Kidney epithelial cell (primary cell): ENCODE results near the gene AKAP13. TPM values are rescaled to one million over a fixed set of nuclear protein-coding genes. Genes with fewer than 3 reads are reported as not detected.
"Not testable (repeated sequence)": the region's sequence is repeated elsewhere in the genome, so short reads cannot be mapped to it uniquely, and the experiment has no call there.

ENCODE experiments used
- DNase-seq: peaks from one replicate; pipeline ENCODE4 v3.0.0-alpha.2; 2010; ENCODE audit warnings: low read depth
- H3K27me3 ChIP-seq: 2 replicates; pipeline ENCODE4 v1.6.0; 2011; ENCODE audit warnings: low read length; ENCODE audit not compliant: control insufficient read depth, insufficient read depth
- H3K36me3 ChIP-seq: 2 replicates; pipeline ENCODE4 v1.5.1; 2011; ENCODE audit warnings: low read length; ENCODE audit not compliant: control insufficient read depth, insufficient read depth
- H3K4me3 ChIP-seq: 2 replicates; pipeline ENCODE4 v1.5.1; 2011; ENCODE audit warnings: low read depth, mild to moderate bottlenecking, control low read depth, low read length
- total RNA-seq: library from RNA; depleted of rRNA; stranded (reverse); fragments of >200 nt; gene quantifications from 2 replicates; pipeline ENCODE4 v1.2.3, GENCODE V29; 2015
- TF ChIP-seq, protein P1 (sequence below): IDR thresholded peaks from 2 replicates; pipeline ENCODE4 v1.5.1; 2011; ENCODE audit warnings: mild to moderate bottlenecking, moderate library complexity, low read length, control low read depth, inconsistent platforms; ENCODE audit not compliant: insufficient read depth, poor library complexity, severe bottlenecking

The AKAP13 gene
- total RNA-seq, 1 donor from 2014 or later = 54.0 TPM

DNA sequence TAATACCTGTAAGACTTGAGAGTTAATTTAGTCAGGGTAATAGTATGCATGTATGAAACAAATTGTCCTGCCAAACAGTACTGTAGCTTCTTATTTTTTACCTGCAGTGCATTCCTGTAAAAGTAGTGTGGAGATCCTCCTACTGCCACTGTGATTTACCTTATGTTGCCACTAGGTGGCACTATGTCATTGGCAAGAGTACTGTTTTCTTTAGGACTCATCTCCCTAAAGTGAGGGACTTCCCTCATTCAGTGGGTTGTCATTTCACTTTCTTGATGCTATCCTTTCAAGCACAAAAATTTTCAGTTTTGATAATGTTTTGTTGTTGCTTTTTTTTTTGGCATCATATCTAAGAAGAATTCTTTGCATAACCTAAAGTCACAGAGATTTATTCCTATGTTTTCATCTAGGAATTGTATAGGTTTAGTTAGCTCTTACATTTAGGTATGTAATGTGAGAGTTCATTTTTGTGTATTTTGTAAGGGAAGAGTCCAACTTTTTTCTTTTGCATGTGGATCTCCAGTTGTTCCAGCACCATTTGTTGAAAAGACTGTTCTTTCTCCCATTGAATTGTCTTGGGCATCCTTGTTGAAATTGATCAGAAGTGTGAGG is 105.7 kb downstream of the AKAP13 start:
- TF ChIP-seq, protein P1, sequence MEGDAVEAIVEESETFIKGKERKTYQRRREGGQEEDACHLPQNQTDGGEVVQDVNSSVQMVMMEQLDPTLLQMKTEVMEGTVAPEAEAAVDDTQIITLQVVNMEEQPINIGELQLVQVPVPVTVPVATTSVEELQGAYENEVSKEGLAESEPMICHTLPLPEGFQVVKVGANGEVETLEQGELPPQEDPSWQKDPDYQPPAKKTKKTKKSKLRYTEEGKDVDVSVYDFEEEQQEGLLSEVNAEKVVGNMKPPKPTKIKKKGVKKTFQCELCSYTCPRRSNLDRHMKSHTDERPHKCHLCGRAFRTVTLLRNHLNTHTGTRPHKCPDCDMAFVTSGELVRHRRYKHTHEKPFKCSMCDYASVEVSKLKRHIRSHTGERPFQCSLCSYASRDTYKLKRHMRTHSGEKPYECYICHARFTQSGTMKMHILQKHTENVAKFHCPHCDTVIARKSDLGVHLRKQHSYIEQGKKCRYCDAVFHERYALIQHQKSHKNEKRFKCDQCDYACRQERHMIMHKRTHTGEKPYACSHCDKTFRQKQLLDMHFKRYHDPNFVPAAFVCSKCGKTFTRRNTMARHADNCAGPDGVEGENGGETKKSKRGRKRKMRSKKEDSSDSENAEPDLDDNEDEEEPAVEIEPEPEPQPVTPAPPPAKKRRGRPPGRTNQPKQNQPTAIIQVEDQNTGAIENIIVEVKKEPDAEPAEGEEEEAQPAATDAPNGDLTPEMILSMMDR = peak; percentile 62
- no peaks in the 10 kb centered on the region for H3K27me3 ChIP-seq
- no peak for DNase-seq
- no peak overlapping the region for H3K4me3 ChIP-seq
- no peaks in the 10 kb centered on the region for H3K36me3 ChIP-seq

DNA sequence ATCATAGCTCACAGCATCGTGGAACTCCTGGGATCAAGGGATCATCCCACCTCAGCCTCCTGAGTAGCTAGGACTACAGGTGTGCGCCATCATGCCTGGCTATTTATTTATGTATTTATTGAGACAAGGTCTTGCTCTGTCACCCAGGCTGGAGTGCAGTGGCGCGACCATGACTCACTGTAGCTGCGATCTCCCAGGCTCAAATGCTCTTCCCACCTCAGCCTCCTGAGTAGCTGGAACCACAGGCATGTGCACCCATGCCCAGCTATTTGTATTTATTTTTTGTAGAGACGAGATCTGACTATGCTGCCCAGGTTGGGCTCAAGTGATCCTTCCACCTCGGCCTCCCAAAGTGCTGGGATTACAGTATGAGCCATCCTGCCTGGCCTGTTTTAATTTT is 107.4 kb downstream of the AKAP13 start:
- H3K27me3 ChIP-seq, H3K4me3 ChIP-seq, H3K36me3 ChIP-seq: not testable (repeated sequence)
- peak; percentile 68 for DNase-seq

DNA sequence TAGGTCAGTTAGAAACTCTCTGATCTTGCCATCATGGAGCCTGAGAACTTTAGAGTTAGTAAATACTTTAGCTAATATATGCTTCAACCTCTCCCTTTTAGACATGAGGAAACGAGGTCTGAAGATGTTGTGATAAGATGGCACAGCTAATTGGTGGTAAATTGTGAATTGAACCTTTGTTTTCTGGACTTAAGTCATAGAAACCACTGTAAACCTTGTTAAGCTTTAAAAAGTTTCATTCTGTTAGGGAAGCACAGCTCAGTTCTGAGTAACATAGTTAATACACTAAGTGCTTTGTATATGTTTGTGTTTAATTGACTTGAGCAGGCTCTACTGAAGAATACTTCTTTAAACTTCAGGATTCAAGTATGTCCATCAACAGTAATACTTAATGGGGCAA is 108.6 kb downstream of the AKAP13 start:
- Histone ChIP-seq H3K4me3 (no peak overlapping the region), H3K27me3 (no peaks in the 10 kb centered on the region), H3K36me3 (no peaks in the 10 kb centered on the region)
- DNase-seq = no peak
- TF ChIP-seq, protein P1 = no peak

DNA sequence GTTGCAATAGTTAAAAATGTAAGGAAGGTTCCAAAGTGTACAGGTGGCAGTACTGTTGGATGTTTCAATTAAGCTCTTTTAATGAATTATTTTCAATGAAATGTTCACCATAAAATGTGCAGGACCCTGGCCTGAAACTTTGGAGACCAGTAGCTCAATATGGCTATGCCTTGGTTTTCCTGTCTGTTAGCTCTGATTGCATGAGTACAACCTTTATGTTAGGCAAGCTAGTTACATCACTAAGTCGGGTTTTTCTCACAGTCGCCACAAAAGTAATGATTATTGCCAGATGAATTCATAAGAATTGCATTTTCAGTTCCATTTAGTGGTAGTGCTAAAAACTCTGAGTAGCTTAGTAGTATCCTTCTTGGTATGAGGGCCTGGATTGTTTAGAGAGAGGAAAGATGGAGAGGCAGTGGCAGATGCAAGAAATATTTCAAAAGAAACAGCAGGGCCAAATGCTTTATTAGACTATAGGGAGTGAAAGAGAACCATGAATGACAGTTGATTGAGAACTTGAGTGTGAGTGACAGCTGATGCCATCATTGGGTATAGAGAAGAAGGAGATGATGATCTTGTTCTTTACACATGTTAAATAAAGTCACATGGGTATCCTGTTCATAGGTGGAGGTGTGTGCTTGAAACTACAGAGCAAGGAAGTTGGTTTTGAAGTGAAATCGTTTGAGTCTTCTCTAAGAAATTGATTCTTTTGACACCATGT is 109.5 kb downstream of the AKAP13 start:
- H3K4me3 ChIP-seq = no peak overlapping the region
- H3K27me3 ChIP-seq = no peaks in the 10 kb centered on the region
- TF ChIP-seq, protein P1 = no peak
- DNase-seq = no peak
- H3K36me3 ChIP-seq = no peaks in the 10 kb centered on the region

DNA sequence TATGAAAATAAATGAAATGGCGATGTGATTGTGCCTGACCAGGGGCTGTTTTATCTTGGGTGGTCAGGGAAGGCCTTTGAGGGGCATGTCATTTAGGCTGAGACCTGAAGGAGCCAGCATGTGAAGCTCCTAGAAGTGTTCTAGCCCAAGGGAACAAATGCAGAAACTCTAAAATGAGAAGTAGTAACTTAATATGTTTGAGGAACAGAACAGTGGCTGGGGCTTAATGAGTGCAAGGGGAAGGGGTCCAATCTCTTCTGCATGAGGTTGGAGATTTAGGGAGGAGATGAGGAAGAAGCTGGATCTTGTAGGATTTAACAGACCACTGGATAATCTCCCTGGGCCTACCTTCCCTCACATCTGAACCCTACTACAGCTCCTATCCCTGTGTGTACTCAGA is 110.5 kb downstream of the AKAP13 start:
- no peak for DNase-seq
- TF ChIP-seq, protein P1 = no peak
- H3K36me3 ChIP-seq = no peaks in the 10 kb centered on the region
- no peaks in the 10 kb centered on the region for H3K27me3 ChIP-seq
- no peak overlapping the region for H3K4me3 ChIP-seq

DNA sequence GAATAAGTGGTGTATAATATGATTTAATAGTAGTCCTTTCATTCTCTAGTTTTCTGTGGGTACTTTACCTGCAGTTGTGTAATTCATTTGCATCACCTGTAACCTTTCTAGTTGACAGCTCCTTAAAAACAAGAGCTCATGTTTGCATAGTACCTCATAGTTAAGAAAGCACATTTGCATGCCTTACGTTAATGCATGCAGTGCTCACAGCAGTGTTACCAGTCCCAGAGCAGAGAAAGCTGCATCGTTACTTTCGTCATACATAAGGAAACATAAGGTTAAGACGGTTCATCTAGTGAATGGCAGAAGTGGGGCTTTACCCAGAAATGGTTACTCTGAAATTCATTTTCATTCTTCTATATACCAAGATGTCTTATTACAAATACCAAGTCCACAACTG is 111.3 kb downstream of the AKAP13 start:
- no peak for DNase-seq
- Histone ChIP-seq H3K36me3 (no peaks in the 10 kb centered on the region), H3K27me3 (no peaks in the 10 kb centered on the region), H3K4me3 (no peak overlapping the region)
- TF ChIP-seq, protein P1 = no peak
